Raji (cell line): ENCODE data around the gene GUSB.
A peak's percentile ranks its signal among the peaks of the same experiment; 100 is the strongest.

Experiments
- POLR2A ChIP-seq: IDR thresholded peaks from 2 replicates; pipeline ENCODE4 v1.6.1; 2011; ENCODE audit warnings: low read depth, low read length, control low read depth; ENCODE audit not compliant: insufficient read depth

GUSB gene

DNA sequence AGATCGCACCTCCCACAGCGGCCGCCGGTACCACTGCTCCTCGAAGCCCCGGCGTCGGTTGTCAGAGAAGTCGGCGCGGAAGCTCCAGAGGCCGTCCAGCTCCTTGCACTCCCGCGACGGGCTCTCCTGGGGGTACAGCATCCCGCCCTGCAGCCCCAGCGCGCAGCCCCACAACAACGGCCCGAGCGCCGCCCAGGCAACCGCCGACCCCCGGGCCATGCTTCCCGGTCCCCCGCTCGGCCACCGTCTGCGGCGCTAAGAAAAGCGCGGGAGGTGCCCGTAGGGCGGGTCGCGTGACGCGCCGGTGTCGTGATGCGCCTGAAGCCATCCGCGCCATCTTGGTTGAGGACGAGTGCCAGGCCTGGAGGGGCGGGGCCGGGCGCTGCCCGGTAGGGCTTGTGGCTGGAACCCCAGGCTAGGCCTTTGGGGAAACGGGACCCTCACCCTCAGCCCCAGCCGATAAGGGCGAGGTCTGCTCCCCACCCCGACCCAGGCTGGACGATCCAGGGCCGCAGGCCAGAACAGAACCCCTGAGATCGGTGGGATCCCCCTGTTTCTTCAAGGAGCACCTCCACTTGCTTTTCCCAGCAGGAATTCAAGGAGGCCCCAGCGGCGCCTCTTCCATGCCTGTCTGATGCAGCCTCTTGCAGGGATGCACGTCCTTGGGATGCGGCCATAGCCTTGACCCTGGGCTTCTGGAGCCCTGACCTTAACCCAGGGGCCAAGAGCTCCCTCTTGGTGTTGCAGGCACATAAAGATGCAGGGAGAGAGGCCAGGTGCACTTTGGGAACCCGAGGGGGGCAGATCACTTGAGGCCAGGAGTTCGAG, at the start of gene GUSB:
TSS of gene GUSB (minus strand) at position 249 of the 828 bp plus-strand sequence. CDS start at position 219, 30 bp downstream.
- peak; percentile 84 for TF ChIP-seq POLR2A

DNA sequence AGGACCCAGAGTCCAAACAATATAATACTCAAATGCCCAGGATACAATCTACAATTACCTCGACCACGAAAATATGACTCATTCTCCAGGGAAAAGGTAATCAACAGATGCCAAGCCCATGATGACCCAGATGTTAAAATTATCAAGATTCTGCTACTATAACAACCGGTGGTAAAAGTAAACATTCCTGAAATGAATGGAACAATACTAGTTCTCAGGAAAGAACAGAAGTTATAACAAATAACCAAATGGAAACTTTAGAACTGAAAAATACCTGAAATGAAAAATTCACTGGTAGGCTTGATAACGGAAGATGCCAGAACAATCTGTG, 34.1 kb upstream of the GUSB start:
- TF ChIP-seq POLR2A: no peak

DNA sequence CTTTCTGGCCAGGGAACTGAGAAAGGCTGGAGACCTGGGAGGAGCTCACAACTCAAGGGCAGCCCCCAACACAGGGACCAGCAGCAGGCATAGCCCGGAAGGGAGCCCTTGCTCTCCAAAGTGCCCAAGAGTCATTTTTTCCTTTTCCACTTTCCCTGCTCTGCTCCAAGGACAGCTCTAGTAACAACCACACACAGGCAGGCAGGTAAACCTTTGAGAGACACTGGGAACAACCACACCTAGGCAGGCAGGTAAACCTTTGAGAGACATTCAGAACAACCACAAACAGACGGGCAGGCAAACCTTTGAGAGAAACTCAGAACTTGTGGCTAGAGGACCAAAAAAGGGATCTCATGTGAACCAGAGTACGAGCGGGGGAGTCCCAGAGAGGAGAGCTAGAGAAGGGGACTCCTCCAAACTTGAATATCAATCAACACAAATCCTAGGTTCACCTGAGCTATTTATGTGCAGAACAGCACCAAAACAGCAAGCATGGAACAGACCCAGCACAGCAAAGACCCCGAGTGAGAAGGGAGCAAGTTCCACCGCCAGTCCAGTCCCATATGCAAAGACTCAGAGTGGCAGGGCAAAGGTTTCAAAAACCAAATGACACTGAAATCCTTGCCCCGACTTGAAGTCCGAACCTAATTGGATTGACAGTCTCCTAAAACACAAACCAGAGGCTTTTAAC, 33.6 kb upstream of the GUSB start:
- no peak for TF ChIP-seq POLR2A

DNA sequence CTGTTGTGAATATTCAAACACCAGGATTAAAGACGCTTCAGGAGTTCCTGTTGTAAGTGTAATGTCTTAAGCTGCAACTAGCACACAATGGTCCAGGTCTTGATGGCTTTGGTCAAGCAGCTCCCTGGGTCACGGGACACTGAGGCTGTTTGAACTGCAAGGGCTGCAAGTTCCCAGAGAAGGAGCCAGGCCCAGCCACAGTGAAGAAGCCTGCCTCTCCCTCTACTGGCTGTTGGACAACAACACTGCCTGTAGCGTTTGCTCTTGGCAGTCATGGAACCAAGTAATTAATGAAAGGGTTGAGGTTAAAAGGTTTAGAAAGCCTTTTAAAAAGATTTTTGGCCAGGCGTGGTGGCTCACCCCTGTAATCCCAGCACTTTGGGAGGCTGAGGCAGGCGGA, 31.9 kb upstream of the GUSB start:
- no peak for TF ChIP-seq POLR2A

DNA sequence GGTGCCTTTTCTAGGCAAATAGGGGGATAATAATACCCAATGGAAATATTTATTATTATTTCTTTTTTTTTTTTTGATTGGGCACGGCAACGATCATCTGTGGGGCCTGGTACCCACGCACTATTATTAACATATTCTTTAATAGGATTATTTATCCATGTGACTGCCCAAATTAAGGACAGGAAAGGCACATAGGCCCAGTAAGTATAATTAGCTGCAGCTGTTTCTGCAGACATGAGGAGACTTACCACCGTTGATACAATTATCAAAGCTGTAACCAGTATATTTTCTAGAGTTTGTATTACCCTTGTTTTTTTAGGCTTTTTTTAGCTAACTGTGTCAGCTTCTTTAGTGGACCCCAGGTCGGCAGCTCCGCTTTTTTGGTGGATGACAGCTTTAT, 25.2 kb upstream of the GUSB start:
- TF ChIP-seq POLR2A: no peak

DNA sequence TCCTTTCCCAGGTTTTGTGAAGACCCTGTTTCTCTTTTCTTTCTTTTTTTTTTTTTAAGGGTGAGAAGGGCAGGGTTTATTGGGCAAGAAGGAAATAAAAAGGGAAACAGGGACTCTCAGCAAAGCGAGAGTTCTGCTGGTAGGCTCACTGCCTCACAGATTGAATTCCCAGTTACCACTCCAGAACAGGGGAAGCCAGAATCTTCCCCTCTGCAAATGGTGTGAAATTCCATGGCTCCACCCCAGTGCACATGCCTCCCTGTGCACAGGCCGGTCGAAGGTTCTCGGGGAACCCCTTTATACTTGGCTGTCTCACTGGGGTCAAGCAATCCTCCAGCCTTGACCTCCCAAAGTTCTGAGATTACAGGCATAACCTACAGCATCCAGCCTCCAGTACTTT, 10.5 kb upstream of the GUSB start:
- no peak for TF ChIP-seq POLR2A

DNA sequence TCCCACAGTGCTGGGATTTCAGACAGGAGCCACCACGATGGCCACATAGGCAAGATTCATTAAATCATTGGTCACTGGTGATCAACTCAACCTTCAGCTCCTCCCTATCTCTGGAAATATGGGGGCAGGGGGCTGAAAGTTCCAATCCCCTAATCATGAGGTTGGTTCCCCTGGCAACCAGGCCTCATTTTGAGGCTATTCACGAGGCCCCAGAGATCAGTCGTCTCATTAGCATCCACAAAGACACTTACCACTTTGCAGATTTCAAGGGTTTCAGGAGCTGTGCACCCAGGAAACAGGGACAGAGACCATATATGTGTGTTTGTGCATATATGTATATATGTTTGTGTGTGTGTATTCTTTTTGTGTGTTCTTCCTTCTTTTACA, 7.7 kb upstream of the GUSB start:
- no peak for TF ChIP-seq POLR2A

DNA sequence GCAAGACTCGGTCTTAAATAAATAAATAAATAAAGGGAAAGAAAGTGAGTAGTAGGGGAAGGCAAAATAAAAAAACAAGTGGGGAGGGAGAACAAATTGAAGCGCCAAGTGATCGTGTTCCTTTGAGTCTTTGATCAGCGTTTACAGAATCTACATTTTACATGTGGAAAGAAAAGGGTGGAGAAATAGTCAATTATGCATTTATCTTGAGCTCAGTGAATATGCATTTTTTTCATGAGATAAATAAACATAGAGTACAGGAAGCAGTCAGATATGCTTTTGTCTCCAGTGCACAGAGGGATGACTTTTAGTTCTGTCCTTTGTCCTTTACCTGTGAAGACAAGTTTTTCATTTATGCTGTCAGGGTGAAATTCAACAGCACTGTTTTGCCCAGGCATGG, 6.1 kb upstream of the GUSB start:
- no peak for TF ChIP-seq POLR2A

DNA sequence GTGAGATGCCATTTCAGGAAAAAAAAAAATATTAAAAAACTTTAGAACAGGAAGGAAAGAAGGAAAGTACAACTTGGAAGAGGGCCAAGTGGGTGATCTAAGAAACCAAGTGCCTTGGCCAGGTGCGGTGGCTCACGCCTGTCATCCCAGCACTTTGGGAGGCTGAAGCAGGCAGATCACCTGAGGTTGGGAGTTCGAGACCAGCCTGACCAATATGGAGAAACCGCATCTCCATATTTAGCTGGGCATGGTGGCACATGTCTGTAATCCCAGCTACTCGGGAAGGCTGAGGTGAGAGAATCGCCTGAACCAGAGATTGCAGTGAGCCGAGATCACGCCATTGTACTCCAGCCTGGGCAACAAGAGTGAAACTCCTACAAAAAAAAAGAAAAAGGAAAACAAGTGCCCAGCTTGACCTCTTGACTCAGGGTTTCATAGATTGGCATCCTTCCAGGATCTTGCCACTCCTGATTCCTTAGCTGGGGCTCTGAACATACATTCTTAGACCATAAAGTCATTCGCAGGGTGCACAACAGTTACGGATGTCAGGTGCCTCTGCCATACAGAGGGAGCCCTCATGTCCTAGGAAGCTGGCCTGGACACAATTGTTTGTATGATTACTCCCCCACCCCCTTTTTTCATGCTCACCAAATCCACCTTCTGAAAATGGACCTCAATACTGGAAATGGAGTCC, 2.1 kb upstream of the GUSB start:
- TF ChIP-seq POLR2A: no peak

DNA sequence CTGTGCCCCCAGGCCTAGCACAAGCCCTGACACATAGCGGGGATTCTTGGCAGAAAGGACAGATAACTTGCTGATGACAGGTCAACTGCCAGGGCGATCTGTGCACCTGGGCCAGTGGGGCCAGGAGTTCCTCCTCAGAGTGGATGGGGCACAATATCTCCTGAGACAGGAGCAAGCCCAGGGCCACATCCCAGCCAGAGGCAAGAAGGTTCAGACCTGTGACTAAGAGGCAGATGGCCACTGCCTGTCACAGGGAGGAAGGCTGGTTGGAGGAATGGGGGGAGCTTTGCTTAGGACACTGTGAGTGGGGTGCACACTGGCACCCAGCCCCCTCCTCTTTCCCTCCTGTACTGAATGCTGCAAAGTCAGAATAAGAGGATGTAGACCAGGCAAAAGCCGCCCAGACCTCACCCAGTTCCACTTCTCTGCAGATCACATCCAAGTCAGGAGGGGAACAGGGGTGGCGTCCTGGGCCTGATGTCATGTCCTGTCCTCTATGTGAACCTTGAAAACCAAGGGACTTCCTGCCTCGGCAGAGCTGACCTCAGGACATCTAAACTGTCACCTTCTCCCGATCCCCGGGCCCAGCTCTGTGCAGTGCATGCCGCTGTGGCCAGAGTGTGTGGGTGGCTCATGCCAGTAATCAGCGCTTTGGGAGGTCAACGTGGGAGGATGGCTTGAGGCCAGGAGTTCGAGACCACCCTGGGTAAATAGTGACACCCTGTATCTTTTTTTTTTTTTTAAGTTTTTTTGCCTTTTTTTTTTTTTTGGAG, 1.3 kb downstream of the GUSB start:
- peak; percentile 65 for TF ChIP-seq POLR2A

DNA sequence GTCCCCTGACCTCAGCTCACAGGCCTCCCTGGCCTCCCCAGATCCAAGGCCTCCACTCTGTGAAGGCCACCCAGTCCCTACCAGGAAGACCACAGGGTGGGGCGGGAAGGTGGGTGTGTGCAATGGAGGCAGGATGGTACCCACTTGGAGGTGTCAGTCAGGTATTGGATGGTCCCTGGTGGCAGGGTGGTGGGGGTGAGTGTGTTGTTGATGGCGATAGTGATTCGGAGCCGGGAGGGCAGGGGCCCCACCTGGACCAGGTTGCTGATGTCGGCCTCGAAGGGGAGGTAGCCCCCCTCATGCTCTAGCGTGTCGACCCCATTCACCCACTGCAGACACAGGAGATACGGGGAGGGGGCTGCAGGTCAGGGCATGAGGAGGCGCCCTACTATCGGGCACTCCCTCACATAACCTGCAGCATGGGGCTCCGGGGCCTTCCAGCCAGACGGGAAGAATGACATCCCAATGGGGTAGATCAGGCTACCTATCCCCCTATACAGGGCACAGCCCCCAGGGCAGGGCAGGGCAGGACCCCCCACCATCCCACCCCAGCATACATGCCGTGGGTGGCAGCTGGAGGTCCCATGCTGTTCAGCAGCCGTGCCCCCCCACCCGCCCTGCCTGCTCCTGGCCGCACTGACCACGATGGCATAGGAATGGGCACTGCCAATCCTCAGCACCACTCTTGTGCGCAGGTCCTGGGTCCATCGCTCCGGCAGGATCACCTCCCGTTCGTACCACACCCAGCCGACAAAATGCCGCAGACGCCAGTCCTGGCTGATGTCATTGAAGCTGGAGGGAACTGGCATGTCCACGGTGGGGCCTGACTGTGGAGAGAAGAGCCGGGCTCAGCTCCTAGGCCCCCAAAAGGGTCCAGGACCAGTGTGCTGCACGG, 2.2 kb downstream of the GUSB start:
- TF ChIP-seq POLR2A: no peak

DNA sequence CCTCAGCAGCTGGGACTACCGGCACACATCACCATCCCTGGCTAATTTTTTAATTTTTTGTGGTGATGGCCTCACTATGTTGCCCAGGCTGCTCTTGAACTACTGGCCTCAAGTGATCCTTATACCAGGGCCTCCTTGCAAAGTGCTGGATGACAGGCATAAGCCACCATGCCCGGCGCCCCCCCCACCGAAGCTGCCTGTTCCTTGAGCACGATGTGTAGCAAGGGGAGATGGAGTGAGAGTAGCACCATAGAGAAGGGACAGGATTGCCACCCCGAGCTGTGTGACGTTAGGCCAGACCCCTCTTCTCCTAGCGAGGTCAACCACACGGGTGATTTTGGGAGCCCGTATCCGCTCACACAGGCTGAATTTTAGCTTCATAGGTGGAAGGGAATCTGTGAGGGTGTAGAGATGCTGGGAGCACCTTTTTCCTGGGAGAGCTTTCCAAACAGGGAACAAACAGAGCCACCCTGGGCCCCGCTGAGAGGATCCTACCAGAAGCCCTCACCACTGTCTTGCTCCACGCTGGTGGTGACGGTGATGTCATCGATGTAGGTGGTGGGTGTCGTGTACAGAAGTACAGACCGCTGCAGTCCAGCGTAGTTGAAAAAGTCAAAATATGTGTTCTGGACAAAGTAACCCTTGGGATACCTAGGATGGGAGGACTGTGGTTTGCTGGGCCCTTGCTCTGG, 3.0 kb downstream of the GUSB start:
- no peak for TF ChIP-seq POLR2A

DNA sequence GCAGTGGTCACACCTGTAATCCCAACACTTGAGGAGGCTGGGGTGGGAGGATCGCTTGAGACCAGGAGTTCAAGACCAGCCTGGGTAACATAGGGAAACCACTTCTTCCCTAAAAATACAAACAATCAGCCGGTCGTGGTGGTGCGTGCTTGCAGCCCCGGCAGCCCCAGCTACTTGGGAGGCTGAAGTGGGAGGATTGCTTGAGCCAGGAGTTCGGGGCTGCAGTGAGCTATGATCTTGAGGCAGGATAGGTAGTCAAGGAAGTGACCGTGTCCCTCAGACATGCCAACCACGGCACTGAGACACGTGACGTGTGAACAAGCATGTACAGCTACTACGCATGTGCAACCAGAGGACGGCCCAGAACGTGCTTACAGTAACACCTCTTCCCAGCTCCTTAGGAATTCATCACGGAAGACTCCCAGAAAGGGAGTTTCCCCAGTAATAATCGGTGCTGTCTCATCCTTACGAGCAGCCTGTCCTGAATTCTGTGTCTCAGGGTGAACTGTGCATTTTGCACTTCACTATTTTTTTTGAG, 5.3 kb downstream of the GUSB start:
- no peak for TF ChIP-seq POLR2A
